Neural progenitor cell (in vitro differentiated cells): ENCODE measurements around the gene PDF. TPM values are rescaled to one million over a fixed set of nuclear protein-coding genes. Genes with fewer than 3 reads are reported as not detected.

Experiments used
- DNase-seq: peaks from one replicate; pipeline ENCODE4 v3.0.0-alpha.2; 2016; ENCODE audit warnings: low spot score
- H2AFZ ChIP-seq: fragments of 200-600 bp; sonication (generic); replicated peaks from 2 replicates; pipeline ENCODE4 v1.6.1; 2016; ENCODE audit warnings: antibody characterized with exemption
- H3F3A ChIP-seq: fragments of 200-600 bp; sonication (generic); 2 replicates; pipeline ENCODE4 v1.6.1; 2016; ENCODE audit warnings: antibody characterized with exemption, low read depth
- H3K27ac ChIP-seq: fragments of 200-600 bp; sonication (generic); 2 replicates; pipeline ENCODE4 v1.5.1; 2016; ENCODE audit warnings: mild to moderate bottlenecking
- H3K27me3 ChIP-seq: fragments of 200-600 bp; sonication (generic); 2 replicates; pipeline ENCODE4 v1.6.1; 2016; ENCODE audit warnings: mild to moderate bottlenecking, moderate library complexity
- H3K36me3 ChIP-seq: fragments of 200-600 bp; sonication (generic); 2 replicates; pipeline ENCODE4 v1.5.1; 2016
- H3K4me1 ChIP-seq: fragments of 200-600 bp; sonication (generic); 2 replicates; pipeline ENCODE4 v1.6.1; 2016; ENCODE audit warnings: mixed run types
- H3K4me2 ChIP-seq: fragments of 200-600 bp; sonication (generic); 2 replicates; pipeline ENCODE4 v1.6.1; 2016
- H3K4me3 ChIP-seq: fragments of 200-600 bp; sonication (generic); 2 replicates; pipeline ENCODE4 v1.5.1; 2016
- H3K79me2 ChIP-seq: fragments of 200-600 bp; sonication (generic); 2 replicates; pipeline ENCODE4 v1.6.1; 2016; ENCODE audit warnings: low read depth
- H3K9ac ChIP-seq: fragments of 200-600 bp; sonication (generic); 2 replicates; pipeline ENCODE4 v1.6.1; 2016
- H3K9me3 ChIP-seq: fragments of 200-600 bp; sonication (generic); 2 replicates; pipeline ENCODE4 v1.5.1; 2016; ENCODE audit warnings: low read depth
- H4K20me1 ChIP-seq: fragments of 200-600 bp; sonication (generic); 2 replicates; pipeline ENCODE4 v1.6.1; 2016; ENCODE audit warnings: low read depth
- H3K27ac Mint-ChIP-seq: 3 replicates; pipeline ENCODE4 v1.8.0; 2021; ENCODE audit warnings: mixed read lengths
- H3K27me3 Mint-ChIP-seq: 2 replicates; pipeline ENCODE4 v1.8.0; 2022; ENCODE audit warnings: low read depth, mild to moderate bottlenecking, inconsistent platforms, moderate library complexity, mixed read lengths; ENCODE audit not compliant: insufficient read depth
- H3K36me3 Mint-ChIP-seq: 3 replicates; pipeline ENCODE4 v1.8.0; 2021; ENCODE audit warnings: mixed read lengths
- H3K4me1 Mint-ChIP-seq: 3 replicates; pipeline ENCODE4 v1.8.0; 2021; ENCODE audit warnings: mixed read lengths
- H3K4me3 Mint-ChIP-seq: 3 replicates; pipeline ENCODE4 v1.8.0; 2021; ENCODE audit warnings: mild to moderate bottlenecking, moderate library complexity, mixed read lengths
- H3K9me3 Mint-ChIP-seq: 3 replicates; pipeline ENCODE4 v1.8.0; 2020; ENCODE audit warnings: mixed read lengths
- CTCF ChIP-seq: fragments of 200-600 bp; sonication (generic); IDR thresholded peaks from 2 replicates; pipeline ENCODE4 v1.5.1; 2017; ENCODE audit warnings: antibody characterized with exemption, mild to moderate bottlenecking
- EZH2 ChIP-seq: fragments of 200-600 bp; sonication (generic); IDR thresholded peaks from 2 replicates; pipeline ENCODE4 v1.6.1; 2017; ENCODE audit warnings: antibody characterized with exemption, mild to moderate bottlenecking, moderate library complexity
- EZH2phosphoT487 ChIP-seq: fragments of 200-600 bp; sonication (generic); IDR thresholded peaks from 2 replicates; pipeline ENCODE4 v1.6.1; 2017; ENCODE audit warnings: antibody characterized with exemption
- total RNA-seq: library from RNA; depleted of rRNA; stranded (reverse); fragments of >200 nt; gene quantifications from 2 replicates; pipeline ENCODE4 v1.2.3, GENCODE V29; 2015; ENCODE audit warnings: low replicate concordance

The PDF gene
- total RNA-seq, 1 donor from 2014 or later = 12.9 TPM

GRCh38 chr16:69318177-69318910 is 12.0 kb downstream of the PDF start:
- no peak overlapping the region for H3K9ac ChIP-seq
- no peak overlapping the region for H3K27ac ChIP-seq
- H3K36me3 ChIP-seq = no peaks in the 10 kb centered on the region
- DNase-seq = no peak
- Mint-ChIP-seq H3K4me1 (peaks cover under 1% of the 10 kb centered on the region), H3K36me3 (peaks cover 33% of the 10 kb centered on the region), H3K9me3 (no peaks in the 10 kb centered on the region), H3K27ac (no peak overlapping the region), H3K4me3 (no peak overlapping the region), H3K27me3 (peaks cover 3% of the 10 kb centered on the region)
- H3F3A ChIP-seq = peaks cover 3% of the 10 kb centered on the region
- no peak overlapping the region for H3K4me3 ChIP-seq
- H3K4me2 ChIP-seq = no peak overlapping the region
- no peaks in the 10 kb centered on the region for H3K27me3 ChIP-seq
- no peak overlapping the region for H2AFZ ChIP-seq
- no peak for TF ChIP-seq CTCF
- H3K79me2 ChIP-seq = peaks cover 36% of the 10 kb centered on the region
- no peaks in the 10 kb centered on the region for H3K4me1 ChIP-seq
- peaks cover 35% of the 10 kb centered on the region for H4K20me1 ChIP-seq
- no peaks in the 10 kb centered on the region for H3K9me3 ChIP-seq

GRCh38 chr16:69316595-69317034 is 13.8 kb downstream of the PDF start:
- no peaks in the 10 kb centered on the region for H3K36me3 ChIP-seq
- no peak for DNase-seq
- no peaks in the 10 kb centered on the region for H3K4me1 ChIP-seq
- no peaks in the 10 kb centered on the region for H3K9me3 ChIP-seq
- no peaks in the 10 kb centered on the region for H3K27me3 ChIP-seq
- H3K27me3 Mint-ChIP-seq = peaks cover 3% of the 10 kb centered on the region
- TF ChIP-seq EZH2 (no peak), CTCF (no peak), EZH2phosphoT487 (no peak)
- H2AFZ ChIP-seq = no peak overlapping the region
- H4K20me1 ChIP-seq = peaks cover 28% of the 10 kb centered on the region
- no peak overlapping the region for H3K4me3 ChIP-seq
- no peak overlapping the region for H3K9ac ChIP-seq
- no peak overlapping the region for H3K27ac Mint-ChIP-seq
- H3K4me1 Mint-ChIP-seq = peaks cover 9% of the 10 kb centered on the region
- peaks cover 3% of the 10 kb centered on the region for H3F3A ChIP-seq
- H3K27ac ChIP-seq = no peak overlapping the region
- peaks cover 40% of the 10 kb centered on the region for H3K79me2 ChIP-seq
- H3K9me3 Mint-ChIP-seq = no peaks in the 10 kb centered on the region
- no peak overlapping the region for H3K4me2 ChIP-seq
- H3K4me3 Mint-ChIP-seq = no peak overlapping the region
- peaks cover 26% of the 10 kb centered on the region for H3K36me3 Mint-ChIP-seq

GRCh38 chr16:69315486-69316311 is 14.7 kb downstream of the PDF start:
- H3K27ac ChIP-seq = no peak overlapping the region
- no peaks in the 10 kb centered on the region for H3K36me3 ChIP-seq
- H2AFZ ChIP-seq = no peak overlapping the region
- peaks cover 41% of the 10 kb centered on the region for H3K79me2 ChIP-seq
- H3K9me3 Mint-ChIP-seq = no peaks in the 10 kb centered on the region
- TF ChIP-seq EZH2 (no peak), CTCF (no peak), EZH2phosphoT487 (no peak)
- peaks cover 3% of the 10 kb centered on the region for H3K27me3 Mint-ChIP-seq
- H3K27me3 ChIP-seq = no peaks in the 10 kb centered on the region
- H4K20me1 ChIP-seq = peaks cover 24% of the 10 kb centered on the region
- DNase-seq = no peak
- peaks cover 21% of the 10 kb centered on the region for H3K36me3 Mint-ChIP-seq
- peaks cover 2% of the 10 kb centered on the region for H3F3A ChIP-seq
- no peak overlapping the region for H3K4me3 ChIP-seq
- H3K9me3 ChIP-seq = no peaks in the 10 kb centered on the region
- no peak overlapping the region for H3K4me3 Mint-ChIP-seq
- peaks cover 11% of the 10 kb centered on the region for H3K4me1 Mint-ChIP-seq
- H3K27ac Mint-ChIP-seq = peak overlapping the region; percentile 11
- no peak overlapping the region for H3K9ac ChIP-seq
- H3K4me2 ChIP-seq = no peak overlapping the region
- no peaks in the 10 kb centered on the region for H3K4me1 ChIP-seq
